Smooth muscle cell of the umbilical artery (primary cell): Measurements from ENCODE around the gene S100A16. TPM values are rescaled to one million over a fixed set of nuclear protein-coding genes. Genes with fewer than 3 reads are reported as not detected.

Experiments used
- total RNA-seq: library from RNA; depleted of rRNA; stranded (reverse); fragments of >200 nt; gene quantifications from 2 replicates; pipeline ENCODE4 v1.2.3, GENCODE V29; 2014

S100A16 gene, protein sequence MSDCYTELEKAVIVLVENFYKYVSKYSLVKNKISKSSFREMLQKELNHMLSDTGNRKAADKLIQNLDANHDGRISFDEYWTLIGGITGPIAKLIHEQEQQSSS
- total RNA-seq = 146 and 351 TPM in 2 replicates

GRCh38 chr1:153612755-153613331 lies at the start of gene S100A16:
S100A16 (minus strand) TSS chr1:153613137; CDS start chr1:153608151, 4,986 bp downstream.

DNA sequence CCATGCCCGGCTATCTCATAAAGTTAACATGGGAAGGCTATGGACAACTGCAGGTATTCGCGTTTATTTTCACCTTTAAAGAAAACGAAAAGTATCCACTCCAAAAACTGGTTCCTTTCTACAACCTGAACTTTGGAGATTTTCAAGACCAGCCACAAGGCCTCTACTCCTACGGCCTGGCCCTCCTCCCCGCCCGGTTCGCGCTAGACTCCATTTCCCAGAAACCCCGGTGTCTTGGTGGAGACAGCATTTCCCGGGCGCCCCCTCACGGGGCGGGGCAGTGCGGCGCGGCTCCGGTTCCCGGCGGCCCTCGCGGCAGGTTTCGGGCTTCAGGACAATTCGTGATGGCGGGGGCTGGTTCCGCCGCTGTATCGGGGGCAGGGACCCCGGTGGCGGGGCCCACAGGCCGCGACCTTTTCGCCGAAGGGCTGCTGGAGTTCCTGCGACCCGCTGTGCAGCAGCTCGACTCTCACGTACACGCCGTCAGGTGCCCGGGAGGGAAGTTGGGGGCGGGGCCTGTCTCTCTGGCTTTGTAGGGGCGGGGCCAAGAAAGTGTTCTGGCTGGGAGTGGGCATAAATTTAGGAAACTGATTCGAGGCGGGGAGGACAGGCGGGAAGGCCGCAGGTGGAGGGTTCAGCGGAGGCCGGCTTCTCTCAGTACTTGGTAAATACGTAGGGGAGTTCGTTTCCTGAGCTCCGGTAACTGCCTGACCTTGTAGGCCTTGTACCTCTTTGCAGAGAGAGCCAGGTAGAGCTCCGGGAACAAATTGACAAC lies 45.6 kb upstream of the S100A16 start, which contains the start of gene SNAPIN:
SNAPIN (plus strand) TSS at position 304 of the 775 bp plus-strand sequence; CDS start at position 345, 41 bp downstream.

DNA sequence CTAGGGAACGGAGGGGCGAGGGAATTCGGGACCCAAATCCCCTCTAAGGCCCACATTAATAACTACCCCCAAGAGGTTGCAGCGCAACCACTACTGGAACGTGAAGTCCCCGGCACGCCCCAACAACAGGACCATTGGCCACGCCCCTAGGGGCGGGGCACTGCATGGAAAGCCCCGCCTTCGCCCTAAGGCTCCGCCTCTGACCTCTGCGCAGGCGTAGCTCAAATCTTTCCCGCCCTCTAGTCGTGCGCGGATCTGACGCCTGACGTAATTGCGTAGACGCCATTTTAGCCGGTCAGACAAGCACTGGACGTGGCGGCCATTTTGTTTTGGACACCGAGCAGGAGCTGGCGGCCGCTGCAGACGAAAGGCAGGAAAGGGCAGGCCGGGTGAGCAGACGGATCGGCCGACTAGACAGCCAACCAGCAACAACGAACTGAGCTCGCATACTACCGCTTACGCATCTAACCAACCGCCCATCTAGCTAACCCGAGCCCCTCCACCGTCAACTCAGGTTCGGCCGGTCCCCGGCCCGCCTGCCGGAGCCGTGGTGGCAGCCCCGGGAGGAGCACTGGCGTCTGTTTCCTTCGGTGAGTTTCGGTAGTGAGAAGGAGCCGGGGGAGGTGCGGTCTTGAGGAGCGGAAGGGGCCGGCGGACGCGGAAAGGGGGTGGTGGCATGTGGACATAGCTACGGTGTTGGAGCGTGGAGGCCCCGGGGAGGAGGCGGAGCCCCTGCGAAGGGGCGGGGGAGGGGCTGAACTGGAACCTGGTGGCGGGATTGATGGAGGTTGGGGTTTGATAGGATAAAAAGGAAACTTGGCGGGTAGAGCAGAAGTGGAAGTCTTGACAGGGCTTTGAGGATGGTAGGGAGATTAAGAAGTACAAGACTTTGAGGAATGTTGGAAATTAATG lies 21.1 kb upstream of the S100A16 start, which contains the start of gene CHTOP:
CHTOP (plus strand) TSS at position 313 of the 912 bp plus-strand sequence. CDS start 2,523 bp downstream, outside the sequence.

DNA sequence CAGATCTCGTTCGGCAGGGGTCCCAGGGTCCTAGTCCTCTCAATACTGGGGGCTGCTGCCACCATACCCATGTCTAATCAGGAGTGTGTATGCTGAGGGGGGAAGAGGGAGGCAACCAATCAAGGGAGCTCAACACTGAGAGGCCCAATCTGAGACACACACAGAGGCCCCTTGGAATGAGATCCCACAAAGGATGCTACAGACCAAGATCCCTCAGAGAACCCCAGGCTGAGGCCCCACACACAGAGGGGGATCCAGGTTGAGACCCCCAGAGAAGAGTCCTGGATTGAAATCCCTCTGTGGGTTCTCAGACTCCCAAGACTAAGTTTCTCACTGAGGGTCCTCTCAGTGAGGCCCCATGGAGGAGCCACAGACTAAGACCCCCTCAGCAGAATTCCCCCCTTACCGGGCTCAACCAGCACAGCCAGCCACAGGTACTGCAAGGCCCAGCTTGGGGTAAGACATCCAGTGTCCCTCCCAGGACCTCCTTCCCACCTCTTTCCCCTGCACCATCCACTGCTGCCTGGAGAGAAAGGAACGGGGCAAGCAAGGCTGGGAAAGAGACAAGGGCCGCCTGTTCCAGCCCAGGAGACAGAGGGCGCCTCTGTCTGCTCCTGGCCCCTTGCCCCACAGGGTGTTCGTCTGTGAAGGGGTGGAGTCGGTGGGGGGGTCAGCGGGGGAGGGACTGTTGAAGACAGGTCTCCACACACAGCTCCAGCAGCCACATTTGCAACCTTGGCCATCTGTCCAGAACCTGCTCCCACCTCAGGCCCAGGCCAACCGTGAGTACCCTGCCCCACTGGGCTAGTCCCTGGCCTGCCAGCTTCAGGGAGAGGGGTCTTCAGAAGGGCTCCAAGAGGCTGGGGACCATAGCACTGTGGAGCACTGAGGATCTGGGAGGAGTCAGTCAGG lies 15.0 kb upstream of the S100A16 start, which contains the start of gene S100A1:
S100A1 (plus strand) TSS at position 720 of the 912 bp plus-strand sequence. CDS start 2,088 bp downstream, outside the sequence.

GRCh38 chr1:153626904-153627714 lies 14.2 kb upstream of the S100A16 start, which contains the start of gene S100A13:
S100A13 (minus strand) TSS chr1:153627505; CDS start chr1:153626472, 1,033 bp downstream.

DNA sequence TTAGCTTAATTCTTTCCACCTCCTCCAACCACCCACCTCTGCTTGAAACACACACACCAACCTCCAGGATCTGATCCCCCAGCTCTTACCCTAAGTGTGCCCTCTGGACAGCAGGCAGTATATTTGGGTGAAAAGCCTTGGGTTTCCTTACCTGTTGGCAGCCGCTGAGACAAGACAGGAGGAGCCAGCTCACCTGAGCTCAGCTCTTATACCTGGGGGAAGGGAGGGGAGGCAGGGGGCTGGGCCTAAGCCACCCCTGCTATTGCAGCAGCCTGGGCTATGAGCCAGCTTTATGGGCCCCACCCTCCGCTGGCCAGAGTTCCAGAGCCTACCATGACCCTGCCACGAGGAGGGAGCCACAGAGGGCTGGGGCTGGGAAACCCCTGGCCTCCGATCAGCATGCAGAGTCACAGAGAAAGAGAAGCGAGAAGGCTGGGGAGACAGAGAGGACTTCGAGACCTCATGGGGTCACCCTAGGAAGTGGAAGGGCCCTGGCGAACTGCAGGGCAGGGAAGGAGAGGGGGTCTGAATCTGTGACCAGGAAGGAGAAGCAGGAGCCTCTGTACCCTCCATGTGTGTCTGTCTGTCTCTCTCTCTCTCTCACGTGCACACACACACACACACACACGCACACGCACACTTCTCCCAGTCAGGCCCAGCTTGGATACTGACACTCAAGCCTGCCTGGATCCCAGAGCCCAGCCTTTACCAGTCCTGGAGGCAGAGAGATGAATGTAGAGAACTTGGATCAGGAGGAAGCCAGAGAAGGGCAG lies 3.4 kb upstream of the S100A16 start, which contains the start of gene S100A14:
S100A14 (minus strand) TSS at position 182 of the 773 bp plus-strand sequence. CDS start 467 bp downstream, outside the sequence.

DNA sequence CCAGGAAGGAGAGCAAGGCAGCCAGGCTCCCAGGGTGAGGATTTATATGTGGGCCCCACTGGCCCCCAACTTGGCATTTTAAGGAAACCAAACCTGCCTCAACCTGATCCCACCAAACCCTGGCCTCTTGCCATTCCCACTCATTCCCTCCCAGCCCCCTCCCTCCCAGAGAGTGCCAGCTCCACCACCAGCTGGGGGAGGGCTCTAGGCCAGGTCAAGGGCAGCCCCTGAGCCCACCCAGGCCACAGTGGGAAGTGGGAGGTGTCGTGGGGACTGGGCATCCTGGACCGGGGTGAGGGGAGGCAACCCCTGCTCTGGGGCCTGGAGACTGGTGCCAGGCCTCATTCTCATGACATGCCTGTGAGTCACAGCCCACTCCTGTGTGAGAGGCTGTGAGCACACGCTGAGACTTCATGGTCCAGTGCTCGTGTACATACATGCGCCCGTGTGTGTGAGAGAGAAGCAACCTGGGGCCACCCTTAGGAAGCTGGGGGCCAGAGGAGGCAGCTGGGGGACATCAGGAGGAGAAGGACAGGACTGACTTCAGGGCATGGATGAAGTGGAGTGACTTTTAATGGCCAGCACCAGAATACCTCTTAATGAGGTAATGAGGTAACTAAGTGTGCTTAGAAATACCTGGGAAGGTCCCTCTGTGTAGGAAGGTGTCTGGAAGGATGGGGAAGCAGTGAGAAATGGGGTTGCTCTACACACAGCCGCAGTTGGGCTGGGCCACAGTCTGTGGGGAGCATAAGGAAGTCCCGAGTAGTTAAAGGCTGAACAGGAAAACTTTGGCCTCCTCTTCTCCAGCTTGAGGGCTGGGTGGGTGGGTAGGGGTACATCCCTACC lies 47.2 kb downstream of the S100A16 start, which contains the start of gene S100A2:
S100A2 (minus strand) TSS at position 316 of the 846 bp plus-strand sequence. CDS start 1,967 bp downstream, outside the sequence.

Other genes with a start within 250 kb of the S100A16 start
- gene S100A12, start 237.5 kb downstream of the S100A16 start, total RNA-seq = not detected in 2 replicates
- gene S100A8, start 222.1 kb downstream of the S100A16 start, total RNA-seq = not detected in 2 replicates
- not detected in 2 replicates for gene S100A7A, start 196.6 kb downstream of the S100A16 start, total RNA-seq
- gene S100A7, start 152.5 kb downstream of the S100A16 start, total RNA-seq = not detected in 2 replicates
- 237 and 536 TPM in 2 replicates for gene S100A6, start 77.1 kb downstream of the S100A16 start, total RNA-seq
- not detected in 2 replicates for gene S100A5, start 72.2 kb downstream of the S100A16 start, total RNA-seq
- gene S100A4, start 67.3 kb downstream of the S100A16 start, total RNA-seq = 6.1 and 6.5 TPM in 2 replicates
- gene S100A3, start 63.9 kb downstream of the S100A16 start, total RNA-seq = 0.59 and 1.4 TPM in 2 replicates
- gene S100A2, start 47.3 kb downstream of the S100A16 start, total RNA-seq = 0.59 and 1.4 TPM in 2 replicates
- gene S100A14, start 3.2 kb upstream of the S100A16 start, total RNA-seq = not detected in 2 replicates
- gene S100A13, start 14.4 kb upstream of the S100A16 start, total RNA-seq = 56.3 and 76.0 TPM in 2 replicates
- gene S100A1, start 15.3 kb upstream of the S100A16 start, total RNA-seq = under 0.01 TPM in 1 of 2 replicates, not detected in the other
- 26.7 and 31.8 TPM in 2 replicates for gene CHTOP, start 20.9 kb upstream of the S100A16 start, total RNA-seq
- gene SNAPIN, start 45.6 kb upstream of the S100A16 start, total RNA-seq = 36.3 and 51.4 TPM in 2 replicates
- 166 and 199 TPM in 2 replicates for gene ILF2, start 57.9 kb upstream of the S100A16 start, total RNA-seq
- gene NPR1, start 65.6 kb upstream of the S100A16 start, total RNA-seq = under 0.01 and 0.05 TPM in 2 replicates
- gene INTS3, start 114.9 kb upstream of the S100A16 start, total RNA-seq = 34.1 and 55.4 TPM in 2 replicates
- 4.5 and 4.8 TPM in 2 replicates for gene SLC27A3, start 162.3 kb upstream of the S100A16 start, total RNA-seq